Loucy (cell line): Measurements from ENCODE around the gene ZSWIM1.

ENCODE experiments used
- EZH2phosphoT487 ChIP-seq: fragments of 200-600 bp; IDR thresholded peaks from 2 replicates; pipeline ENCODE4 v1.6.1; 2018; ENCODE audit warnings: antibody characterized with exemption, mild to moderate bottlenecking, moderate library complexity, borderline replicate concordance
- TF ChIP-seq, protein P1 (sequence below): fragments of 200-600 bp; sonication (generic); conservative IDR thresholded peaks from 2 replicates; pipeline ENCODE4 v1.5.1; 2014; ENCODE audit warnings: mild to moderate bottlenecking, antibody characterized with exemption, low read length

GRCh38 chr20:45920462-45921336 is 39.7 kb downstream of the ZSWIM1 start:
- TF ChIP-seq, protein P1, sequence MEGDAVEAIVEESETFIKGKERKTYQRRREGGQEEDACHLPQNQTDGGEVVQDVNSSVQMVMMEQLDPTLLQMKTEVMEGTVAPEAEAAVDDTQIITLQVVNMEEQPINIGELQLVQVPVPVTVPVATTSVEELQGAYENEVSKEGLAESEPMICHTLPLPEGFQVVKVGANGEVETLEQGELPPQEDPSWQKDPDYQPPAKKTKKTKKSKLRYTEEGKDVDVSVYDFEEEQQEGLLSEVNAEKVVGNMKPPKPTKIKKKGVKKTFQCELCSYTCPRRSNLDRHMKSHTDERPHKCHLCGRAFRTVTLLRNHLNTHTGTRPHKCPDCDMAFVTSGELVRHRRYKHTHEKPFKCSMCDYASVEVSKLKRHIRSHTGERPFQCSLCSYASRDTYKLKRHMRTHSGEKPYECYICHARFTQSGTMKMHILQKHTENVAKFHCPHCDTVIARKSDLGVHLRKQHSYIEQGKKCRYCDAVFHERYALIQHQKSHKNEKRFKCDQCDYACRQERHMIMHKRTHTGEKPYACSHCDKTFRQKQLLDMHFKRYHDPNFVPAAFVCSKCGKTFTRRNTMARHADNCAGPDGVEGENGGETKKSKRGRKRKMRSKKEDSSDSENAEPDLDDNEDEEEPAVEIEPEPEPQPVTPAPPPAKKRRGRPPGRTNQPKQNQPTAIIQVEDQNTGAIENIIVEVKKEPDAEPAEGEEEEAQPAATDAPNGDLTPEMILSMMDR, result no peak
- no peak for TF ChIP-seq EZH2phosphoT487
